Measurements from ENCODE around the gene PHACTR4.
"Not testable (repeated sequence)": the region's sequence is repeated elsewhere in the genome, so short reads cannot be mapped to it uniquely, and the experiment has no call there.

The PHACTR4 gene

GRCh38 chr1:28437924-28438699, 68.6 kb downstream of the PHACTR4 start:
- peak; percentile 97 for DNase-seq

DNA sequence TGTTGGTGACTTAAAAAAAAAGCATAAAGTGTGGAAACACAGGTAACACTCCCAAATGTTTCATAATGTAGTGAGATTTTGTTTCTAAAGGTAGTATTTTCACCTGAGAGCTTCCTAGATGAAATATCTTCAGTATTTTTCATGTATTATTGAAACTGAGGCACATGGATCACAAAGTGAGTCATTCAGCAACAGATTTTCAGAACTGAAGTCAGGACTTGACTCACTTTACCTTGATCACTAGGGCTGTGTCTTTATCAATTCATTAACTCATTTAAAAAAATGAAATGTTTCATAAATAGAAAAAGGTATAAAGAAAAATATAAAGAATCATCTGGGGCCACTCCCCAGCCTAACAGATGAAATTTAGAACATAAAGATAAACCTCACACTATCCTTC, 69.8 kb downstream of the PHACTR4 start:
- no peak for DNase-seq

DNA sequence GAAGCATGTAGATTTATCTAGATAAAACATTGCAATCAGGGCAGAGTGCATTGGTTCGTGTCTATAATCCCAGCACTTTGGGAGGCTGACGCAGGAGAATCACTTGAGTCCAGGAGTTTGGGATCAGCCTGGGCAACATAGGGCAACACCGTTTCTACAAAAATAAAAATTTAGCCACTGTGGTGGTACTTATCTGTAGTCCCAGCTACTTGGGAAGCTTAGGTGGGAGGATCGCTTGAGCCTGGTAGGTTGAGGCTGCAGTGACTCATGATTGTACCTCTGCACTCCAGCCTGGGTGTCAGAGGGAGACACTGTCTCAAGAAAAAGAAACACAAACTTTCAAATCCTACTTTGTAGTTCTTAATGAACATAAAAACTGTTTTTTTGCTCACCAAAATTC, 72.1 kb downstream of the PHACTR4 start:
- no peak for DNase-seq

DNA sequence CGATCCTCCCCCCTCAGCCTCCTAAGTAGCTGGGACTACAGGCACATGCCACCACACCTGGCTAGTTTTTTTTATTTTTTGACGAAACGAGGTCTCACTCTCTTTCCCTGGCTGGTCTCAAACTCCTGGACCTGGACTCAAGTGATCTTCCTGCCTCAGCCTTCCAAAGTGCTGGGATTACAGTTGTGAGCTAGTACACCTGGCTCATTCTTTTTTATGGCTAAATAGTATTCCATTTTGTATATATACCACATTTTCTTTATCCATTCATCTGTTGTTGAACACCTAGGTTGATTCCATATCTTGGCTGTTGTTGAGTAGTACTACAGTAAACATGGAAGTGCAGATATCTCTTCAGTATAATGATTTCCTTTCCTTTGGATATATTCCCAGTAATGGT, 74.0 kb downstream of the PHACTR4 start:
- no peak for DNase-seq

DNA sequence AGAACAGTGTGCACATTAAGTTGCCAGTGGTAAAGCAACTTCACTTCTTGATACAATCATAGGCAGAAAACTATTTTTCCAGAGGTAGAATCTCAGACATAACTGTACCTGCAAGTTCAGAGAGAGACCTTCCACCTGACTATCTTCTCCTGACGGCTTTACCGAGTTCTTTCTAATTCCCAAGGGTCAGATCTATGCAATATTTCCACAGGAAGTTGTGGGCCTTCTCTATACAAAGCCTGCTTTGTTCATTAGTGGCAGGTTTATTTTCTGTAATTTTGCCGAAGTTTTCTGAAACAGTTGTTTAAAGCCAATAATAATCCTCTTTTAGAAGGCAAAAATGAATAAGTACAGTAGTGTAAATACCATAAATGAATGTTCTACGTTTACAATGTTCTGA, 78.1 kb downstream of the PHACTR4 start:
- no peak for DNase-seq

GRCh38 chr1:28448094-28448611, 78.6 kb downstream of the PHACTR4 start:
- not testable (repeated sequence) for DNase-seq

DNA sequence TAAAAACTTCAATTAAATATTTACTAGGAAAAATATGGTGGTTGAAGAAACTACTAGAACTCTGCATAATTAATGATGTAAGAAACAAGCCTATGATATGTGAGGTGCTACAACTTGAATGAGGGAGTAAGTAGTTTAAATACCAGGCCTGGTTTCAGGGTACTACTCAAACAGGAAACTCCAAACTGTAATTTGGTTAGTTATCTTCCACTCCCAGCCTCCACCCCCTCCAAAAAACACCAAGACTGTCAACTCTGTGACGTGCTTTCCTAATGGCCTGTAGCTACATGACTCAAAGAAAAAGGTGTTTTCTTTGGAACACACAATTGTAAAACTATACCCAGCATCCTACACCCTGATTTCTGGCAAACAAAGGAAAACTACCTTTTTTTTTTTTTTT, 80.4 kb downstream of the PHACTR4 start:
- no peak for DNase-seq

GRCh38 chr1:28450561-28450960, 81.0 kb downstream of the PHACTR4 start:
- DNase-seq: no peak

DNA sequence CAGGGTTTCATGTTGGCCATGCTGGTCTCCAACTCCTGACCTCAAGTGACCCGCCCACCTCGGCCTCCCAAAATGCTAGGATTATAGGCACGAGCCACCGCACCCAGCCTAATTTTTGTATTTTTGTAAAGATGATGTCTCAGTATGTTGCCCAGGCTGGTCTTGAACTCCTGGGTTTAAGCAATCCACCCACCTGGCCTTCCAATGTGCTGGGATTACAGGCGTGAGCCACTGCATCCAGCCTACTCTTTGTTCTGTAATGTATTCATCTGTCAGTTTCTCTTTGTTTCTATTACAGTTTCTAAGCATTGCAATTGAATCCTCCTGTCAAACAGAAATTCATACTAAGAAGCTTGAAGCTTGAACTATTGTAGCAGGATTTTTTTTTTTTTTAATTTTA, 81.5 kb downstream of the PHACTR4 start:
- no peak for DNase-seq

DNA sequence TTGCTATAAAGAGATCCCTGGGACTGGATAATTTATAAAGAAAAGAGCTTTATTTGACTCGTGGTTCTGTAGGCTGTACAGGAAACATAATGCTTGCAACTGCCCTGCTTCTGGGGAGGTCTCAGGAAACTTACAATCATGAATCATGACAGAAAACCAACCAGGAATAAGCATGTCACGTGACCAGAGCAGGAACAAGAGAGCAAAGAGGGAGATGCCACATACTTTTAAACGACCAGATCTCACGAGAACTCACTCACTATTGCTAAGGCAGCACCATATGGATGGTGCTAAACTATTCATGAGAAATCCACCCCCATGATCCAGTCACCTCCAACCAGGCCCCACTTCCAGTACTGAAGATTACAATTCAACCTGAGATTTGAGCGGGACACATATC, 86.5 kb downstream of the PHACTR4 start:
- no peak for DNase-seq

DNA sequence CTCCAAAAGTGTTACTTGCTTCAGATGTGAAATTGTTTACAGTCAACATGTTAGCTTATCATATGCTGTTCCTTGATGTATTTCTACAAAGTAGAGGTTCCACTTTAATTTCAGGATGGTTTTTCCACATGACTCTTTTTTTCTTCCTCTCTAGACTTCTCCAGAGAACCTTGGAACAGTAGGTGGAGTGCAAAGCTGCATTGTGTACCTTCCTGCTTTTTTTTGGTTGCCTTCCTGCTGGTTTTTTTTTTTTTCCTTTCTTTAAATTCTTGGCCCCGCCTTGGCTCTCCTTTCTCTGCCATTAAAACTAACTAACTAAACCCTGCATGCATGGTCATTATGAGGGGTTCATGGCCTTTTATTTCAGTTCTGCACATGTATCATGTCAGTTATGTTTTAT, 88.1 kb downstream of the PHACTR4 start:
- DNase-seq: no peak

GRCh38 chr1:28458237-28459228, 89.0 kb downstream of the PHACTR4 start:
- no peak for DNase-seq

GRCh38 chr1:28466226-28466778, 96.8 kb downstream of the PHACTR4 start:
- DNase-seq: no peak

DNA sequence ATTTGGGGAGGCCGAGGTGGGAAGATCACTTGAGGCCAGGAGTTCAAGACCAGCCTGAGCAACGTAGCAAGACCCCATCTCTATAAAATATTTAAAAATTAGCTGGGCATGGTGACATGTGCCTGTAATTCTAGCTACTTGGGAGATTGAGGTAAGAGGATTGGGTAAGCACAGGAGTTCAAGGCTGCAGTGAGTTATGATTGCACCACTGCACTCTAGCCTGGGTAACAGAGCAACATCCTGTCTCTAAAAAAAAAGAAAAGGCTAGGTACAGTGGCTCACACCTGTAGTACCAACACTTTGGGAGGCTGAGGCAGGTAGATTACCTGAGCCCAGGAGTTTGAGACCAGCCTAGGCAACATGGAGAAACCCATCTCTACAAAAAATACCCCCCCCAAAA, 100.6 kb downstream of the PHACTR4 start:
- no peak for DNase-seq

- DNase-seq: not testable (repeated sequence)
These were observed 110.0 kb downstream of the PHACTR4 start for GRCh38 chr1:28479497-28479896.

DNA sequence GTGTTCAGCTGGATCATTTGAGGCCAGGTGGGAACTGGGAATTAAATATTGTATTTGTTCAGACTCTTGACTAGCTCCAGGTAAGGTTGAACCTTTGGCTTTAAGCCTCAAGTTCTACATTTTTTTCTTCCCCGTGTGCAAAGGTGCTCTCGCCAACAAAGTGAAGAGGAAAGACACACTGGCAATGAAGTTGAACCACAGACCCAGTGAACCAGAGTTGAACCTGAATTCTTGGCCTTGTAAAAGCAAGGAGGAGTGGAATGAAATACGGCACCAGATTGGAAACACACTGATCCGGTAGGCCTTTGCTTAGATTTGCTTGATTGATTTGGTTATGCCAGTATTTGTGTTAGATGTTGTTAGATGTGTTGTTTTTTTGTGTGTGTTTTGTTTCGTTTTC, 110.8 kb downstream of the PHACTR4 start:
- no peak for DNase-seq

- no peak for DNase-seq
These were observed 112.6 kb downstream of the PHACTR4 start for GRCh38 chr1:28482138-28482537.

- no peak for DNase-seq
These were observed 113.2 kb downstream of the PHACTR4 start for GRCh38 chr1:28482702-28483101.

GRCh38 chr1:28494737-28495136, 125.2 kb downstream of the PHACTR4 start:
- DNase-seq: no peak

- no peak for DNase-seq
These were observed 130.0 kb downstream of the PHACTR4 start for GRCh38 chr1:28499553-28499952.

DNA sequence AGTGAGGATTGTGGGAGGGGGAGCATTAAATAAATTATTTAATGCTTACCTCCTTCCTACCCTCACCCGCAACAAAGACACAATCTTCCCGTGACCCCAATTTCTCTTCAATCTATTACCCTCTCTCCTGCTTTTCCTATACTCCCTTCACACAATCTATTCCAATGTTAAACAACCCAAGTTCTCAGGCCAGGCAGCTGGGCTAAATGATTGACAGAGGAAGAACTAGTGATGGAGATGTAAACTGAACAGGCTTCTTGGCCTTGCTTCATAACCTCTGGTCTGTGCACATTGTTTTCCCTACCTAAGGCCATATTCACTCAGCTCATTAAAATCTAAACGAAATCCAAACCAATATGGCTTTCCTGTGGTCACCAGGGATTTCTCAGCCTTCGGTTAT, 132.4 kb downstream of the PHACTR4 start:
- DNase-seq: no peak

GRCh38 chr1:28503117-28503516, 133.6 kb downstream of the PHACTR4 start:
- no peak for DNase-seq

- peak; percentile 99 for DNase-seq
These were observed 136.1 kb downstream of the PHACTR4 start, which contains the start of gene RCC1 for GRCh38 chr1:28505406-28506187. Gene RCC1, plus strand, starts transcription at chr1:28506043. Its CDS starts 23,824 bp downstream, at chr1:28529867.

Measured in islet precursor cell (in vitro differentiated cells).